Ovary (tissue), 9 donors: ENCODE data around the gene WFIKKN2. TPM values are rescaled to one million over a fixed set of nuclear protein-coding genes. Genes with fewer than 3 reads are reported as not detected.

ENCODE experiments used
- DNase-seq, 5 donors: peaks; one replicate each; pipeline ENCODE4 v3.0.0-alpha.2; 2019 to 2020
- H3K27ac ChIP-seq, 2 donors: fragments of 200-600 bp; one replicate each; pipeline versions ENCODE4 v1.5.1 to v1.8.0; 2019 to 2022
- H3K27me3 ChIP-seq: fragments of 200-600 bp; one replicate; pipeline ENCODE4 v1.8.0; 2022
- H3K36me3 ChIP-seq: fragments of 200-600 bp; sonication (generic); one replicate; pipeline ENCODE4 v1.5.1; 2019
- H3K4me1 ChIP-seq: one replicate; pipeline ENCODE4 v1.8.1; 2013; ENCODE audit warnings: mild to moderate bottlenecking, moderate library complexity; ENCODE audit not compliant: insufficient read depth
- H3K4me3 ChIP-seq: fragments of 200-600 bp; sonication (generic); one replicate; pipeline ENCODE4 v1.5.1; 2017
- H3K9me3 ChIP-seq, 2 donors: fragments of 200-600 bp in 1 of 2; sonication (generic) in 1 of 2; one replicate each; pipeline versions ENCODE4 v1.5.1 to v1.8.1; 2013 to 2019; ENCODE audit warnings: mild to moderate bottlenecking in 1 of 2, moderate library complexity in 1 of 2
- EP300 ChIP-seq: sonication (generic); formaldehyde crosslinking; IDR thresholded peaks from one replicate; pipeline ENCODE4 v1.6.1; 2017; ENCODE audit warnings: antibody characterized with exemption
- POLR2A ChIP-seq: fragments of 450-650 bp; IDR thresholded peaks from one replicate; pipeline ENCODE4 v1.6.1; 2017; ENCODE audit warnings: antibody characterized with exemption, mild to moderate bottlenecking, moderate library complexity
- WGBS, 3 donors: extraction: QIAGEN DNeasy Blood & Tissue Kit in 1 of 3; methylation state at CpG; one replicate each; pipeline versions ENCODE4 v1.1.5 to v1.1.7; 2013 to 2017; 5-methylcytosine and 5-hydroxymethylcytosine counted together
- intact Hi-C, 4 donors: fragments of 100-400 bp; cut with DNase I; formaldehyde crosslinking; loops; one replicate each; pipeline versions ENCODE4 v1.11.0 to v1.15.1; 2022 to 2023
- polyA plus RNA-seq, 2 donors: library from polyadenylated mRNA; stranded (reverse); fragments of 200-250 nt in 1 of 2; fragments of 350-450 nt in 1 of 2; fragmentation: Illumina TruSeq in 1 of 2; extraction: RNeasy Lipid Tissue Mini Kit (QIAGEN cat#74804) in 1 of 2; gene quantifications; one replicate each; pipeline ENCODE4 v1.2.3, GENCODE V29; 2013 to 2014
- total RNA-seq, 7 donors: library from RNA; depleted of rRNA in 2 of 7; stranded (reverse); fragments of >200 nt in 2 of 7; fragmentation: NEBNext Ultra II Directional in 3 of 7; extraction: Animal tissue kit (Norgen Biotek cat#: 25700) in 3 of 7; gene quantifications; one replicate each; pipeline versions ENCODE4 v1.1.0 to v1.2.4, GENCODE V29; 2016 to 2023
- TF ChIP-seq, protein P1 (sequence below), 3 donors: fragments of 450-650 bp in 2 of 3; fragments of 200-600 bp in 1 of 3; IDR thresholded peaks; one replicate each; pipeline versions ENCODE4 v1.5.1 to v1.8.0; 2016 to 2022; ENCODE audit warnings: antibody characterized with exemption in 3 of 3, mild to moderate bottlenecking in 1 of 3
- donor health status: DM: no; HTN: no; CAD: no; lungs with moderate emphysema.
- donor health status: DM: no; HTN: no; CAD: no.
- donor health status: Bipolar disorder and iron deficiency.
- donor health status: DM: yes; HTN: yes; CAD: no.
- donor health status: DM: no; HTN: no; CAD: no.
- donor health status: DM: yes; HTN: yes; CAD: no.

WFIKKN2 gene
- total and polyA plus RNA-seq, 9 donors, result 20.9 to 178 (median 91.3) TPM

DNA sequence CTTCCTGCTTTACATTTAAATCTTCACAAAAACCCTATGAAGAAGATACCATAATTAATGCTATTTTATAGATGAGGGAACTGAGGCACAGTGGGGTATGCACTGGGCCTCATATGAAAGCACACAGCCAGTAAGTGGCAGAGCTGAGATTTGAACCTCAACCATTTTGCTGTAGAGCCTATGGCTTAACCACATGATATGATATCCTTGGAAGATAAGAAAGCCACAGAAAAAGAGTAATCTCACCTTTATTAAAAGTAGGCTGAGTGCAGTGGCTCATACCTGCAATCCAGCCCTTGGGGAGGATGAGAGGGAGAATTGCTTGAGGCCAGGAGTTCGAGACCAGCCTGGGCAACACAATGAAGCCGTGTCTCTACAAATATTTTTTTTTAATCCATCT is 45.8 kb downstream of the WFIKKN2 start:
- H3K27me3 ChIP-seq, result no peaks in the 10 kb centered on the region
- intact Hi-C loops, result no loop called here
- no peaks in the 10 kb centered on the region for H3K36me3 ChIP-seq
- no peaks in the 10 kb centered on the region for H3K9me3 ChIP-seq
- TF ChIP-seq, protein P1, sequence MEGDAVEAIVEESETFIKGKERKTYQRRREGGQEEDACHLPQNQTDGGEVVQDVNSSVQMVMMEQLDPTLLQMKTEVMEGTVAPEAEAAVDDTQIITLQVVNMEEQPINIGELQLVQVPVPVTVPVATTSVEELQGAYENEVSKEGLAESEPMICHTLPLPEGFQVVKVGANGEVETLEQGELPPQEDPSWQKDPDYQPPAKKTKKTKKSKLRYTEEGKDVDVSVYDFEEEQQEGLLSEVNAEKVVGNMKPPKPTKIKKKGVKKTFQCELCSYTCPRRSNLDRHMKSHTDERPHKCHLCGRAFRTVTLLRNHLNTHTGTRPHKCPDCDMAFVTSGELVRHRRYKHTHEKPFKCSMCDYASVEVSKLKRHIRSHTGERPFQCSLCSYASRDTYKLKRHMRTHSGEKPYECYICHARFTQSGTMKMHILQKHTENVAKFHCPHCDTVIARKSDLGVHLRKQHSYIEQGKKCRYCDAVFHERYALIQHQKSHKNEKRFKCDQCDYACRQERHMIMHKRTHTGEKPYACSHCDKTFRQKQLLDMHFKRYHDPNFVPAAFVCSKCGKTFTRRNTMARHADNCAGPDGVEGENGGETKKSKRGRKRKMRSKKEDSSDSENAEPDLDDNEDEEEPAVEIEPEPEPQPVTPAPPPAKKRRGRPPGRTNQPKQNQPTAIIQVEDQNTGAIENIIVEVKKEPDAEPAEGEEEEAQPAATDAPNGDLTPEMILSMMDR (IDR thresholded peaks at IDR 0.05), result no peak
- TF ChIP-seq EP300 (no peak), POLR2A (no peak)
- DNase-seq, result no peak
- no peak overlapping the region for H3K27ac ChIP-seq
- H3K4me1 ChIP-seq, result no peaks in the 10 kb centered on the region
- WGBS, 3 donors, result 80 to 95% (median 88%) methylated on average over 2 of the region's 2 CpGs
- H3K4me3 ChIP-seq, result no peak overlapping the region

DNA sequence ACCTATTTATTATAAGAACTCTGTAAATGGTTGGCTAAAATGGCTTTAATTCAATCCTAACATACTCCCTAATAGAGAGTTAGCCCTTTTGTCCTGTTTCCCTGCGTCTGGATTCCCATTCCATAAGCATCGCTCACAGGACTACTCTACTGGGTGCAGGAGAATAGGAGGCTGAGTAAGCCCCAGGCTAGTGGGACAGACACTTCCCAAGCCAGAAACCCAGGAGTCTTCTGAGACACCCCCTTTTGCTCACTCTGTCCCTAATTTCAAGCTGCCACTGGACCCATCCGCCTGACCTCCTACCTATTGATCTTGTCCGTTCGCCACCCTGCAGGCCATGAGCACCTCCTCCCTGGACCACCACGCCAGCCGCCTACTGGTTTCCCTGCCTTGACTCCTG is 47.5 kb downstream of the WFIKKN2 start:
- DNase-seq, result no peak
- Histone ChIP-seq H3K27ac (no peak overlapping the region), H3K27me3 (no peaks in the 10 kb centered on the region), H3K36me3 (no peaks in the 10 kb centered on the region), H3K4me1 (no peaks in the 10 kb centered on the region), H3K4me3 (no peak overlapping the region), H3K9me3 (no peaks in the 10 kb centered on the region)
- 88 to 90% (median 89%) methylated on average over 7 of the region's 7 CpGs for WGBS, 3 donors
- intact Hi-C loops, result no loop called here
- TF ChIP-seq EP300 (no peak), POLR2A (no peak)
- TF ChIP-seq, protein P1 (IDR thresholded peaks at IDR 0.05), result no peak

DNA sequence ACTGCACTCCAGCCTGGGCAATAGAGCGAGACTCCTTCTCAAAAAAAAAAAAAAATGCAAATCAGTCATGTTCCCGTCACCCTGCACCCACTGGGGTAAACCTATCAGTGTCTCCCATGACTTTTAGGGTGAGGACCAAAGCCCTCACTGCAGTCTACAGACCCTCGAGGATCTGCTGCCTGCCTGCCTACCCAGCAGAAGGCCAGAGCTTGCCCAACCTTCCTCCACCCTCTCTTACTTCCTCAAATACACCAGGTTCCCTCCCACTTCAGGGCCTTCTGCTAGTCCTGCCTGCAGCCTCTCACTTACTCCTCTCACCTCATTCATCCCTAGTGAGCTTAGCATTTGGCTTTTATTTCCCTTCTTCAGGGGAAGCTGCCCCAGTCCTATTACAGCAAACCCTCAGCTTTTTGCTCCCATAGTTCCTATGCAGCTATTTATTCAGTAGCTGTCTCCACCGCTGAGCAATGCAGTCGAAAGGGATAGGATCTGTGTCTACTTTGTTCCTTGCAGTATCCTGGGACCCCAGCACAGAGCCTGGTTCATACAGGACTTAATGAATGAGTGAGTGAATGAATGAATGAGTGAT is 48.6 kb downstream of the WFIKKN2 start:
- Histone ChIP-seq H3K27ac (no peak overlapping the region), H3K4me1 (no peaks in the 10 kb centered on the region), H3K27me3 (no peaks in the 10 kb centered on the region), H3K4me3 (no peak overlapping the region), H3K36me3 (no peaks in the 10 kb centered on the region), H3K9me3 (no peaks in the 10 kb centered on the region)
- WGBS, 3 donors, result 80 to 81% (median 80%) methylated on average over 5 of the region's 5 CpGs
- TF ChIP-seq EP300 (no peak), POLR2A (no peak)
- TF ChIP-seq, protein P1 (IDR thresholded peaks at IDR 0.05), result no peak
- no peak for DNase-seq
- intact Hi-C loops, result no loop called here

DNA sequence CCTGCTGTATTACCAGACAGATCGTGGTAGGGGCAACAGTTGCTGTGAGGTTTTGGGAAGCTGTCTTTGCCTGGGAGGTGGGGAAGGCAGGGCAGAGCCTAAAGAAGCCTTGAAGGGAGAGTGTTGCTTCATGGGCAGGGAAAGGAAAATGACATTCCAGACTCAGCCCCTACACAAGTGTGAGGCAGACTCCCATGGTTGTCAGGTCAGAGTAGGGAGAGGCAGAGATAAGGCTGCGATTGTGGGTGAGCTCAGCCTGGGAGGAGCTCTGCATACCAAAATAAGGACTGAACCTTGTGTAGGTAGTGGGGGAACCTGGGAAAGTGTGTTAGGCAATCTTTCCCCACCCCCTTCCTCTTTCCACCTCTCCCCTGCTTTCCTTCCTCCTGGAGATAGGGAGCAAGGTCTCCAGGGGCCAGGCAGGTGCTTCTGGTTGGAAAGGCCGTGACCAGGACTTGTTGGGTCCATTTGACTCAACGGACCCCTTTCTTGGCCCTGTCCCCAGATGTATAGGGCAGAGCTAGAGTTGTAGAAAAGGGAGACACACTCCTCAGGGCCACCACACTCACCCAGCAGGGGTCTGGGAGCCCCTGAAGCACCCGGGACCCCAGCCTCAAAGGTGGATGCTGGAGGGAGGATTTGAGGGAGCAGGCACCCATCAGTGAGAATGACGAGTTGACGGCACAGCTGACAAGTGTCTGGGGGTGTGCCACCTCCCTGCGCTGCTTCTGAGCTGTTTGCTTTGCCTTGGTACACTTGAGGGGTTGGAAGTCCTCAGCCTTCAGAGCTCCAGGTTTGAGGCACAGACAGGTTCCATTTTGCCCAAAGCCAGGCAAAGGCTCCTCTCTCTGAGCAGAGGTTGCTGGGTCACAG is 49.3 kb downstream of the WFIKKN2 start:
- Histone ChIP-seq H3K4me3 (no peak overlapping the region), H3K36me3 (no peaks in the 10 kb centered on the region), H3K27me3 (no peaks in the 10 kb centered on the region), H3K27ac (no peak overlapping the region), H3K9me3 (no peaks in the 10 kb centered on the region), H3K4me1 (no peaks in the 10 kb centered on the region)
- WGBS, 3 donors, result 64 to 73% (median 71%) methylated on average over 8 of the region's 8 CpGs
- DNase-seq, result no peak
- intact Hi-C loops, result no loop called here
- TF ChIP-seq, protein P1 (IDR thresholded peaks at IDR 0.05), result no peak
- no peak for TF ChIP-seq POLR2A
- no peak for TF ChIP-seq EP300
